Measurements from ENCODE around the gene C6orf62.
"Not testable (repeated sequence)": the region's sequence is repeated elsewhere in the genome, so short reads cannot be mapped to it uniquely, and the experiment has no call there.

Gene C6orf62

GRCh38 chr6:24721461-24722215, 2.7 kb upstream of the C6orf62 start:
- peak overlapping the region; percentile 68 for H3K4me3 ChIP-seq (replicated peaks; ENCODE audit: low read depth, low read length)
- no peak for TF ChIP-seq CTCF (IDR thresholded peaks at IDR 0.05; ENCODE audit: low read length, missing control alignments)
- DNase-seq (ENCODE audit: low read depth), result peak; percentile 87

GRCh38 chr6:24720604-24721460, 1.9 kb upstream of the C6orf62 start:
- H3K4me3 ChIP-seq (replicated peaks; ENCODE audit: low read depth, low read length), result peak overlapping the region; percentile 87
- DNase-seq (ENCODE audit: low read depth), result peak; percentile 100
- no peak for TF ChIP-seq CTCF (IDR thresholded peaks at IDR 0.05; ENCODE audit: low read length, missing control alignments)

- H3K4me3 ChIP-seq (replicated peaks; ENCODE audit: low read depth, low read length), result peak overlapping the region; percentile 87
- no peak for TF ChIP-seq CTCF (IDR thresholded peaks at IDR 0.05; ENCODE audit: low read length, missing control alignments)
- peak; percentile 47 for DNase-seq (ENCODE audit: low read depth)
These were observed 1.2 kb upstream of the C6orf62 start for GRCh38 chr6:24720131-24720603.

GRCh38 chr6:24718449-24719124, 367 bp downstream of the C6orf62 start:
- DNase-seq (ENCODE audit: low read depth), result no peak
- TF ChIP-seq CTCF (IDR thresholded peaks at IDR 0.05; ENCODE audit: low read length, missing control alignments), result no peak
- peak overlapping the region; percentile 87 for H3K4me3 ChIP-seq (replicated peaks; ENCODE audit: low read depth, low read length)

GRCh38 chr6:24716602-24717148, 2.3 kb downstream of the C6orf62 start:
- peak overlapping the region; percentile 87 for H3K4me3 ChIP-seq (replicated peaks; ENCODE audit: low read depth, low read length)
- DNase-seq (ENCODE audit: low read depth), result not testable (repeated sequence)

GRCh38 chr6:24710519-24711303, 8.2 kb downstream of the C6orf62 start:
- TF ChIP-seq CTCF (IDR thresholded peaks at IDR 0.05; ENCODE audit: low read length, missing control alignments), result no peak
- DNase-seq (ENCODE audit: low read depth), result no peak
- H3K4me3 ChIP-seq (replicated peaks; ENCODE audit: low read depth, low read length), result no peak overlapping the region

Data from fibroblast of pulmonary artery (primary cell).